ENCODE results near the gene EDNRA. TPM values are rescaled to one million over a fixed set of nuclear protein-coding genes. Genes with fewer than 3 reads are reported as not detected.

Gene EDNRA
- total RNA-seq, 2 donors from 2014 or later, result not detected

- Mint-ChIP-seq H3K27ac (no peak overlapping the region), H3K27me3 (peaks cover 18% of the 10 kb centered on the region in 2 donors), H3K4me1 (ENCODE audit: low read depth in 2 of 2) (peaks cover 0 to 2% of the 10 kb centered on the region in 2 donors), H3K36me3 (no peaks in the 10 kb centered on the region), H3K9me3 (no peaks in the 10 kb centered on the region), H3K4me3 (no peak overlapping the region)
- DNase-seq (ENCODE audit: low spot score), result no peak
- ATAC-seq, result no peak
These were observed 90.3 kb downstream of the EDNRA start for GRCh38 chr4:147571036-147571770.

DNA sequence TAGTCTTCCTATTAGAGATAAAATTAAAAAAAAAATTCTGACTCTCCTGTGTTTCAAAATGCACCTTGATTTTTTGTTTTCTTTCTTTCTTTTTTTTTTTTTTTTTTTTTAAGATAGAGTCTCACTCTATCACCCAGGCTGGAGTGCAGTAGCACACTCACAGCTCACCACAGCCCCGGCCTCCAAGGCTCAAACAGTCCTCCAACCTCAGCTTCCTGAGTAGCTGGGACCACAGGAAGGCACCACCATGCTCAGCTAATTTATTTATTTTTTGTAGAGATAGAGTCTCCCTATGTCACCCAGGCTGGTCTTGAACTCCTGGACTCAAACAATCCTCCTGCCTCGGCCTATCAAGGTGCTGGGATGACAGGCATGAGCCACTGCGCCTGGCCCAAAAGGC is 95.2 kb downstream of the EDNRA start:
- no peak overlapping the region for H3K4me3 Mint-ChIP-seq
- no peaks in the 10 kb centered on the region for H3K27me3 Mint-ChIP-seq
- no peaks in the 10 kb centered on the region for H3K9me3 Mint-ChIP-seq
- DNase-seq (ENCODE audit: low spot score) (no peak), ATAC-seq (no peak)
- H3K36me3 Mint-ChIP-seq, result no peaks in the 10 kb centered on the region
- H3K4me1 Mint-ChIP-seq (ENCODE audit: low read depth in 2 of 2), result peaks cover 0 to 2% of the 10 kb centered on the region in 2 donors
- no peak overlapping the region for H3K27ac Mint-ChIP-seq

DNA sequence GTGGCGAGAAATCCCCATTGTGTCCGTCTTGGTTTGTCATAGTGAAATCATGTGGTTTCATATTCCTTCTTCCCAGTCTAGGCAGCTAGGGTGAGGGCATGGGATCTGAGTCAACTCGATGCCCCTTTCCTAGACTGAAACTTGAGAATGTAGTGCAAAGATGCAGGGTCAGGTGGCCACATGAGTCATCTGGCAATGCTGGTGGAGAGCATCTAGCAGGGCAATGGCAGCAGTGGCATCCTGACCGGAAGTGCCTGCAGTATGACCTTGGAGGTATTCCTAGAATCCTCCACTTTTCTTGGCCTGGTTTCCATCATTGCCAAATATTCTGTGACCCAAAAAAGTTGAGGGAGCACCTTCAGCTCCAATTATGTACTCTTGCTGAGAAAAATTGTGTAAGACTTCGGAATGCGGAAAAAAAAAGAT is 97.2 kb downstream of the EDNRA start:
- ATAC-seq (no peak), DNase-seq (ENCODE audit: low spot score) (no peak)
- no peaks in the 10 kb centered on the region for H3K36me3 Mint-ChIP-seq
- peaks cover 0 to 2% of the 10 kb centered on the region in 2 donors for H3K4me1 Mint-ChIP-seq (ENCODE audit: low read depth in 2 of 2)
- H3K27ac Mint-ChIP-seq, result no peak overlapping the region
- H3K27me3 Mint-ChIP-seq, result peaks cover 3 to 4% of the 10 kb centered on the region in 2 donors
- H3K4me3 Mint-ChIP-seq, result no peak overlapping the region
- H3K9me3 Mint-ChIP-seq, result no peaks in the 10 kb centered on the region

- ATAC-seq (no peak), DNase-seq (ENCODE audit: low spot score) (no peak)
- no peak overlapping the region for H3K27ac Mint-ChIP-seq
- no peaks in the 10 kb centered on the region for H3K9me3 Mint-ChIP-seq
- H3K27me3 Mint-ChIP-seq, result peaks cover 4 to 7% of the 10 kb centered on the region in 2 donors
- no peaks in the 10 kb centered on the region for H3K36me3 Mint-ChIP-seq
- H3K4me3 Mint-ChIP-seq, result no peak overlapping the region
- peaks cover 0 to 2% of the 10 kb centered on the region in 2 donors for H3K4me1 Mint-ChIP-seq (ENCODE audit: low read depth in 2 of 2)
These were observed 97.7 kb downstream of the EDNRA start for GRCh38 chr4:147578593-147578992.

GRCh38 chr4:147580396-147580795 is 99.5 kb downstream of the EDNRA start:
- peaks cover 0 to 2% of the 10 kb centered on the region in 2 donors for H3K4me1 Mint-ChIP-seq (ENCODE audit: low read depth in 2 of 2)
- H3K9me3 Mint-ChIP-seq, result no peaks in the 10 kb centered on the region
- no peak overlapping the region for H3K27ac Mint-ChIP-seq
- H3K4me3 Mint-ChIP-seq, result no peak overlapping the region
- peaks cover 11 to 24% of the 10 kb centered on the region in 2 donors for H3K27me3 Mint-ChIP-seq
- H3K36me3 Mint-ChIP-seq, result no peaks in the 10 kb centered on the region
- ATAC-seq, result no peak
- no peak for DNase-seq (ENCODE audit: low spot score)

DNA sequence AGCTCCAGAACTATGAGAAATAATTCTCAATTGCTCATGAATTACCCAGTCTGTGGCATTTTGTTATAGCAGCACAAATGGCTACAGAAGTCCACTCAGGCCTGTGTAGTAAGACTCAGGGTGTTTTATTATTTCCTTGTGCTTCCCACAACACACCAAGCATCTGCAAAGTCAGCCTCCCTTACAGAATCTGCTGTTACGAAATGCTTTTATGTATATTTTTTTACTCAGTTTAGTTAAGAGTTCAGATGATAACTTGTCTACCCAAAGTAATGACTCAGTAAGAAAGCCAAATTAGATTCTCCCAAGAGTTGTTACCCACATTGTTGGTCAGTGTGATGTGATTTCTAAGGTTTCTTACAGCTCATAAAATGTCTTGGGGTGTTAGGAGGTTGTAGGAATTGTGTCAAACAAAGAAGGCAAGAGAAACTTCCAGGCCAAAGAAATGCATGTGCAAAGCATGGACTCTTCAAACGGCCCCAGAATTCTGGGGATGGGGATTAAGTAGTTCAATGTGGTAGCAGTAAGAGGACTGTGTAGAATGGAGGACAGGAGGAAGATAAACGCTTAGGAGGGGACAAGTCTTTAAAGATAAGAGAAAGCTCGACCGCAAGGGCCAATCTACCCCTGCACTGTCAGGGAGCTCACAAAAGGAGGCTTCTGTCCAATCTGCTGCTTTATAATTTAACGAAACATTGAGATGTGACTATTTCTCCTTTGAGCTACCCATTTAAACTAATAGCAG is 100.9 kb downstream of the EDNRA start:
- H3K27me3 Mint-ChIP-seq, result peaks cover 11 to 25% of the 10 kb centered on the region in 2 donors
- H3K4me3 Mint-ChIP-seq, result no peak overlapping the region
- H3K27ac Mint-ChIP-seq, result no peak overlapping the region
- DNase-seq (ENCODE audit: low spot score) (no peak), ATAC-seq (no peak)
- H3K4me1 Mint-ChIP-seq (ENCODE audit: low read depth in 2 of 2), result no peaks in the 10 kb centered on the region
- no peaks in the 10 kb centered on the region for H3K36me3 Mint-ChIP-seq
- no peaks in the 10 kb centered on the region for H3K9me3 Mint-ChIP-seq

GRCh38 chr4:147582386-147583060 is 101.6 kb downstream of the EDNRA start:
- ATAC-seq (no peak), DNase-seq (ENCODE audit: low spot score) (no peak)
- Mint-ChIP-seq H3K27ac (no peak overlapping the region), H3K36me3 (no peaks in the 10 kb centered on the region), H3K27me3 (peaks cover 11 to 25% of the 10 kb centered on the region in 2 donors), H3K4me3 (no peak overlapping the region), H3K9me3 (no peaks in the 10 kb centered on the region), H3K4me1 (ENCODE audit: low read depth in 2 of 2) (no peaks in the 10 kb centered on the region)

DNA sequence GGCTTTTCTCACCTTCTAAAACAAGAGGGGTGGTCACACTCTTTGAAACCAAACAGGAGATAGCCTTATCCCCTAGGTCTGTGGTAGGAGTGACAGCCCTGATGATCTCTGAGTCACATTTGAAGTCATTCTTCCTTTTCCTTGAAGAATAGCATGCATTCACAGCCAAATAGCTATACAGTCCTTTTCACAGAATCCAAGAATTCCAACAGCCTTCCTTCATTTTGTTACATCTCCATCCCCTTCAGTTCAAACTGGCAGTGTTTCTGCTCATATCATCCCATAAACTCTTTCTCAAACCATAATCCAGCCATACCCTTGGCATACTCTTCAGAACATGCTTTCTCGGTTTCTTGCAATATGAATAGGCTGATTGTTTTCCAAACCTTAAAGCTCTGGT is 103.0 kb downstream of the EDNRA start:
- H3K4me3 Mint-ChIP-seq, result no peak overlapping the region
- no peak overlapping the region for H3K27ac Mint-ChIP-seq
- no peaks in the 10 kb centered on the region for H3K9me3 Mint-ChIP-seq
- peaks cover 13 to 33% of the 10 kb centered on the region in 2 donors for H3K27me3 Mint-ChIP-seq
- ATAC-seq (no peak), DNase-seq (ENCODE audit: low spot score) (no peak)
- H3K4me1 Mint-ChIP-seq (ENCODE audit: low read depth in 2 of 2), result no peaks in the 10 kb centered on the region
- H3K36me3 Mint-ChIP-seq, result no peaks in the 10 kb centered on the region

GRCh38 chr4:147586032-147586431 is 105.1 kb downstream of the EDNRA start:
- H3K27ac Mint-ChIP-seq, result no peak overlapping the region
- H3K36me3 Mint-ChIP-seq, result no peaks in the 10 kb centered on the region
- H3K4me3 Mint-ChIP-seq, result no peak overlapping the region
- DNase-seq (ENCODE audit: low spot score) (no peak), ATAC-seq (no peak)
- H3K27me3 Mint-ChIP-seq, result peaks cover 13 to 33% of the 10 kb centered on the region in 2 donors
- H3K4me1 Mint-ChIP-seq (ENCODE audit: low read depth in 2 of 2), result no peaks in the 10 kb centered on the region
- no peaks in the 10 kb centered on the region for H3K9me3 Mint-ChIP-seq

DNA sequence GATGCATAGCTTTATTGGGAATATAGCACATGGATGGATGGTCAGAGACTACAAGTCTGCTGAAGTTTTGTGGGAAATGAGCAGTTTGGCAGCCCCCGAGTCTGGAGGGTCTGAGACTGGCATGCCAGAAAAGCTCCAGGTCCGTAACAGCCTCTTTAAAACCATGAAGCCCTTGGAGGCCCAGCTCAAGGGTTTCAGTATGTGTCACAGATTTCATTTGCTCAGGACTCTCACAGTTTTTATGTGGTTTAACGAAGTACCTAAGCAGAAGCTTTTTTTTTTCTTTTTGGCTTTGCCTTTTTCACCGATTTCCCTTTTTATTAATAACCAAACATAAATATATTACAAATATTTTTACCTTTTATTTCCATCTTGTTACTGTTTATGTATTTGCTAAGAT is 105.7 kb downstream of the EDNRA start:
- H3K27me3 Mint-ChIP-seq, result peaks cover 13 to 33% of the 10 kb centered on the region in 2 donors
- no peak for ATAC-seq
- no peaks in the 10 kb centered on the region for H3K4me1 Mint-ChIP-seq (ENCODE audit: low read depth in 2 of 2)
- no peak for DNase-seq (ENCODE audit: low spot score)
- H3K36me3 Mint-ChIP-seq, result no peaks in the 10 kb centered on the region
- no peak overlapping the region for H3K27ac Mint-ChIP-seq
- no peaks in the 10 kb centered on the region for H3K9me3 Mint-ChIP-seq
- no peak overlapping the region for H3K4me3 Mint-ChIP-seq

DNA sequence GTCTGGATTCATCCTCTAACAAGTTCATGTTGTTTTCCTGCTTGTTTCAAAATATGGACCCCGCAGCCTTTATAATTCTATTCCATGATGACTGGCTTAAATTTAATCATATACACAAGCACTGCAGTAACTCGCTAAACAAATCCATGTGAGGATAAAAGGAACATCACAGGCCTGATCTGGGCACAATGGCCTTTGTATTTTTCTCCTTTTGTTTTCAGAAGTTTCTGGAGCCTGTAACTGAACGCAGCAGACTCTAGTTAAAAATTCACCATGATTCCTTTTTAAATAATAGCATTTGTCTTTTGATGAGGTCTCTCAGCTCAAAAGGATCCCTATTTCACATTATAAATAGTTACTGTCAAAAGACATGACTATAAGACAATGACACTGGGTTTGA is 106.1 kb downstream of the EDNRA start:
- no peaks in the 10 kb centered on the region for H3K9me3 Mint-ChIP-seq
- H3K27ac Mint-ChIP-seq, result no peak overlapping the region

GRCh38 chr4:147589586-147589985 is 108.7 kb downstream of the EDNRA start:
- H3K4me3 Mint-ChIP-seq, result no peak overlapping the region
- DNase-seq (ENCODE audit: low spot score) (no peak), ATAC-seq (no peak)
- no peak overlapping the region for H3K27ac Mint-ChIP-seq
- no peaks in the 10 kb centered on the region for H3K36me3 Mint-ChIP-seq
- H3K9me3 Mint-ChIP-seq, result no peaks in the 10 kb centered on the region
- H3K27me3 Mint-ChIP-seq, result peaks cover 16 to 27% of the 10 kb centered on the region in 2 donors
- no peaks in the 10 kb centered on the region for H3K4me1 Mint-ChIP-seq (ENCODE audit: low read depth in 2 of 2)

More for the DNA sequence above, 106.1 kb downstream of the EDNRA start:
- H3K4me3 Mint-ChIP-seq, result no peak overlapping the region
- ATAC-seq, result no peak
- no peak for DNase-seq (ENCODE audit: low spot score)
- H3K36me3 Mint-ChIP-seq, result no peaks in the 10 kb centered on the region
- peaks cover 13 to 33% of the 10 kb centered on the region in 2 donors for H3K27me3 Mint-ChIP-seq
- H3K4me1 Mint-ChIP-seq (ENCODE audit: low read depth in 2 of 2), result no peaks in the 10 kb centered on the region

GRCh38 chr4:147590249-147590920 is 109.5 kb downstream of the EDNRA start:
- no peaks in the 10 kb centered on the region for H3K36me3 Mint-ChIP-seq
- H3K4me3 Mint-ChIP-seq, result no peak overlapping the region
- H3K27ac Mint-ChIP-seq, result no peak overlapping the region
- DNase-seq (ENCODE audit: low spot score), result no peak
- peaks cover 16 to 19% of the 10 kb centered on the region in 2 donors for H3K27me3 Mint-ChIP-seq
- no peak for ATAC-seq
- no peaks in the 10 kb centered on the region for H3K9me3 Mint-ChIP-seq
- H3K4me1 Mint-ChIP-seq (ENCODE audit: low read depth in 2 of 2), result no peaks in the 10 kb centered on the region

All from natural killer cell treated with Interleukin-12 subunit alpha and Interleukin-12 subunit beta and Interleukin-15 and Interleukin-18, amount 100 ng/mL, for 72 hours (primary cell).